Measurements from ENCODE around the gene ZNF711. TPM values are rescaled to one million over a fixed set of nuclear protein-coding genes. Genes with fewer than 3 reads are reported as not detected.
"Not testable (repeated sequence)": the region's sequence is repeated elsewhere in the genome, so short reads cannot be mapped to it uniquely, and the experiment has no call there.

ZNF711 gene
- total RNA-seq: 1 to 10 TPM; 1.3 to 1.5 TPM

DNA sequence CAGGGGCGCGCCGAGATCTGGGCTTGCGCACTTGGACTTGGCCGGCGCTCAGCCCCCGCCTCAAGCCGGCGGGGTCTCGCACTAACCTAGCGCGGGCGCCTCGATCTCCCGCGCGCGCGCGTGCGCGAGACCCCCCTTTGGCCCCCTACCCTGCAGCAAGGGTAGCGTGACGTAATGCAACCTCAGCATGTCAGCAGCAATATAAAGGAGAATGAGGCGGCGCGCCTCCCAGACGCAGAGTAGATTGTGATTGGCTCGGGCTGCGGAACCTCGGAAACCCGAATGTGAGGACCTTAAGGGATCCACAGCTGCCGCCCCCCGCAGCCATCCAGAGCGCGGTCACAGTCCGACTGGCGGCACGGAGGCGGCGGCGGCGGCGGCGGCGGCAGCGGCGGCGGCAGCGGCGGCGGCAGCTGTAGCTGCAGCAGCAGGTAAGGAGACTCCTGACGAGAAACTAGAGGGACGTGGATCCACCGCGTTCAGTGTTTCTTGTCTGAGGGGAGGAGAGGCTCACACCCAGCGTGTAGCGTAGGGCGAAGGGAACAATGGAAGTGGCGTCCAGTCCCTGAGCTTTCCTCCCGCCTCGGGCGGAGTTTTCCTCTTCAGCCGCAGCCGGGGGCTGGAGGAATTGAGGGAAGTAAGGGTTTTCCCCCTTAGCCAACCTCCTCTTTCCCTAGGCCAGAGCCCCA is at the start of gene ZNF711, which contains the start of gene SATL1:
Gene ZNF711 (plus strand): TSS at position 231 of the 689 bp plus-strand sequence. CDS start 3,582 bp downstream, outside the sequence.
Gene SATL1 (minus strand): TSS at position 19 of the 689 bp plus-strand sequence. CDS start 134,811 bp downstream, outside the sequence.
- H3K9me3 Mint-ChIP-seq: no peaks in the 10 kb centered on the region

DNA sequence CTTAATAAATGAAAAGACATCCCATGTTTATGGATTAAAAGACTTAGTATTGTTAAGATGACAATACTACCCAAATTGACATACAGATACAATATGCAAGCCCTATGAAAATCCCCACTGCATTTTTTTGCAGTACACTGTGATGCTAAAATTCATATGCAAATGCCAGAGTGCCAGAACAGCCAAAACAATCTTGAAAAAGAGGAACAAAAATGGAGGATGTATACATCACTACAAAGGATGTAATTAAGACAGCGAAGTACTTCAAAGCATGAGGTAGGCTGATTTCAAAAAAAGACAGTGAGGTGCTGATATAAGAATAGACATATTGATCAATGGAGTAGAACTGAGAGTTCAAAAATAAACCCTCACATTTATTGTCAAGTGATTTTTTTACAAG is 47.5 kb upstream of the ZNF711 start:
- no peaks in the 10 kb centered on the region for H3K36me3 Mint-ChIP-seq
- no peak overlapping the region for H3K4me3 Mint-ChIP-seq
- H3K27me3 Mint-ChIP-seq: no peaks in the 10 kb centered on the region
- H3K4me1 Mint-ChIP-seq: no peaks in the 10 kb centered on the region
- H3K9me3 Mint-ChIP-seq: no peaks in the 10 kb centered on the region
- no peak for DNase-seq
- H3K27ac Mint-ChIP-seq: no peak overlapping the region

More for the DNA sequence above, at the start of gene ZNF711, which contains the start of gene SATL1:
- Mint-ChIP-seq H3K36me3 (no peaks in the 10 kb centered on the region), H3K27me3 (peaks cover 4% of the 10 kb centered on the region), H3K4me1 (peaks cover 3% of the 10 kb centered on the region), H3K4me3 (peak within 1 kb of the TSS; percentile 91), H3K27ac (peak within 1 kb of the TSS; percentile 54)
- peak; percentile 29 for DNase-seq

DNA sequence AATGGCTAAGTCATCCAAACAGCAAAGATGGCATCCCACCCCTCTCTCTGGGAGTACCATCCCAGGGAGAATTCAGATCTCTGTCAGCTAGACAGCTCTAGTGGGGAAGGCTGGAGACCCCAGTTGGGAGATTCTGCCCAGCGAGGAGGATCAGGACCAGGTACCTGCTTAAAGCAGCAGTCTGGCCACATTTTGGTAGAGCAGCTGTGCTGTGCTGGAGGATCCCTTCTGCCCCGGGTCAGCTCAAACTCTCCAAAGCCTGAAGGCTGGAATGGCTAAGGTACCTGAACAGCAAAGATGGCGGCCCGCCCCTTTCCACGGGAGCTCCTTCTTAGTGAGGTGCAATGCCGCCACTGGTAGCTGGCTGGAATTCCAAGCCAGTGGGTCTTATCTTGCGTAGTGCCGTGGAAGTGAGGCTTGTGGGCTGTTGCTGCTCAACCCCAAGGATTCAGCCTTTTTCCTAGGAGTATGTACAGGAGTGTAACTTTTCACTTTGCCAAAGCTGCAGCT is 40.3 kb upstream of the ZNF711 start:
- no peaks in the 10 kb centered on the region for H3K27me3 Mint-ChIP-seq
- H3K4me1 Mint-ChIP-seq: no peaks in the 10 kb centered on the region
- H3K4me3 Mint-ChIP-seq: no peak overlapping the region
- DNase-seq: no peak
- no peaks in the 10 kb centered on the region for H3K36me3 Mint-ChIP-seq
- no peak overlapping the region for H3K27ac Mint-ChIP-seq
- no peaks in the 10 kb centered on the region for H3K9me3 Mint-ChIP-seq

DNA sequence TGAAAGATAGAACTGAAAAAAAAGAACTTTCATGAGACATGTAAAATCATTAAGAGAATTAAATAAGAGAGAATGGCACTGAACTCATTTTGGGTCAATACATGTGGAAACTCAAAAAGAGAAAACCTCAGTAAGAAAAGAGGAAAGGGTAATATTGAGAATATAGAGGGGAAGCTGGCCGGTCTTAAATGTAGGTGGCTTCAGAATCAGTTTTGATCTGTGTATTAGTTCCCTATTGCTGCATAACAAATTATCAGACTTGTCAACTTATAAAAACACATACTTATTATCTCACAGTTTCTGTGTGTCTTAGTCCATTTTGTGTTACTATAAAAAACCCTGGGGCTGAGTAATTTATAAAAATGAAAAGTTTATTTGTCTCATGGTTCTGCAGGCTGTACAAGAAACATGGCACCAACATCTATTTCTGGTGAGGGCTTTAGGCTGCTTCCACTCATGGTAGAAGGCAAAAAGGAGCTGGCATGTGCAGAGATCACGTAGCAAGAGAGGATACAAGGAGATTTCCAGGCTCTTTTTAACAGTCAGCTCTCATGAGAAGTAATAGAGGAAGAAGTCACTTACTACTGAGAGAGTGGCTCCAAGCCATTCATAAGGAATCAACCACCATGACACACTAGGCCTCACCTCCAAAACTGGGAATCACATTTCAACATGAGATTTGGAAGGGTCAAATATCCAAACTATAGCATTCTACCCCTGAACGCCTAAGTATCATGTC is 29.8 kb upstream of the ZNF711 start:
- Mint-ChIP-seq H3K36me3 (no peaks in the 10 kb centered on the region), H3K9me3 (no peaks in the 10 kb centered on the region)

DNA sequence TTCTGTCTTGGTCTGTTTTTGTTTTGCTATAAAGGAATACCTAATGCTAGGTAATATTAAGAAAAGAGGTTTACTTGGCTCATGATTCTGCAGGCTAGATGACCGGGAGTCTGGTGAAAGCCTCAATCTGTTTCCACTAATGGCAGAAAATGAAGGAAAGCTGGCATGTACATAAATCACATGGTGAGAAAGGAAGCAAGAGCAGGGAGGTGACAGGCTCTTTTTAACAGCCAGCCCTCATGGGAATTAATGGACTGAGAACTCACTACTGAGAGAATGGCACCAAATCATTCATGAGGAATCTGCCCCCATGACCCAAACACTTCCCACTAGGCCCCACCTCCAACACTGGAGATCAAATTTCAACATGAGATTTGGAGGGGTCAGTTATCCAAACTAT is 27.8 kb upstream of the ZNF711 start:
- Mint-ChIP-seq H3K4me3 (no peak overlapping the region), H3K27ac (no peak overlapping the region), H3K27me3 (no peaks in the 10 kb centered on the region), H3K4me1 (no peaks in the 10 kb centered on the region), H3K9me3 (no peaks in the 10 kb centered on the region), H3K36me3 (no peaks in the 10 kb centered on the region)
- no peak for DNase-seq

More for the DNA sequence above, 29.8 kb upstream of the ZNF711 start:
- DNase-seq: no peak
- H3K27me3 Mint-ChIP-seq: peaks cover 3% of the 10 kb centered on the region
- H3K4me3 Mint-ChIP-seq: no peak overlapping the region
- H3K4me1 Mint-ChIP-seq: no peaks in the 10 kb centered on the region
- no peak overlapping the region for H3K27ac Mint-ChIP-seq

DNA sequence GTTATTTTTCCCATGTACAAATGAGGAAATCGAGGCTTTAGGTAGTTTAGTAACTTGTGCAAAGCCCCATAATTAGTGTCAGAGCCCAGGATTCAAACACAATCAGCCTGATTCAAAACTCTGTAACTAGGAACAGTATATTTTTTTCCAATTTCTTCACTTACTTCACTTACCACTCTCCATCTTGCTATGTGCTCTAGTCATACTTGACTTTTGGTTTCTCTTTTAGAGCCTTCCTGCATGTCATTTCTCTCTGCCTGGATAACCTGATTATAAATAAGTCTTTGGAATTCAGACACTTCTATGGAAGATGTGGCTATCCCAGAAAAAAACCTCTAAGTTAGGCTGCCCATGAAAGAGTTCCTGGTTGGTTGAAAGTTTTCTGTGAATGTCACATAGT is 22.4 kb upstream of the ZNF711 start:
- no peak overlapping the region for H3K4me3 Mint-ChIP-seq
- no peaks in the 10 kb centered on the region for H3K36me3 Mint-ChIP-seq
- H3K9me3 Mint-ChIP-seq: no peaks in the 10 kb centered on the region
- H3K27me3 Mint-ChIP-seq: no peaks in the 10 kb centered on the region
- DNase-seq: no peak
- H3K27ac Mint-ChIP-seq: no peak overlapping the region
- H3K4me1 Mint-ChIP-seq: no peaks in the 10 kb centered on the region

DNA sequence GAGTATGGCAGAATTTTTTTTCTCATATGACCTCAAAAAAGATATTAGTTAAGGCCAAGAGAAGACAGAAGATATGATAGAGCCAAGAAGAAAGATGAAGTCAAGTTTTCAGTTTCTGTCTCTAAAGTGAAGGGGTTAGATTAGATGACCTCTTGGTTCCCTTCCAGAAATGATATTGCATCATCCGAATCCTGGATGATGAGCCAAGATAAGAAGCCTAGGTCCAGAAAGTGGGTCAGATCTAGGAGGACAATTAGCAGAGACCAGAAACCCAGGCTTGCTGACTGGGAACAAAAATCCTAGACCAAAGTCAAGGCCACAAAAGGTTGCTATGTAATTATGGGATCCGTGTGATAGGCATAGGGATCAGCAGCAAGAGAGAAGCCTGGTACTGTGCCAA is 20.4 kb upstream of the ZNF711 start:
- H3K36me3 Mint-ChIP-seq: no peaks in the 10 kb centered on the region
- H3K9me3 Mint-ChIP-seq: no peaks in the 10 kb centered on the region
- H3K4me3 Mint-ChIP-seq: no peak overlapping the region
- DNase-seq: no peak
- H3K27ac Mint-ChIP-seq: no peak overlapping the region
- H3K4me1 Mint-ChIP-seq: no peaks in the 10 kb centered on the region
- no peaks in the 10 kb centered on the region for H3K27me3 Mint-ChIP-seq

DNA sequence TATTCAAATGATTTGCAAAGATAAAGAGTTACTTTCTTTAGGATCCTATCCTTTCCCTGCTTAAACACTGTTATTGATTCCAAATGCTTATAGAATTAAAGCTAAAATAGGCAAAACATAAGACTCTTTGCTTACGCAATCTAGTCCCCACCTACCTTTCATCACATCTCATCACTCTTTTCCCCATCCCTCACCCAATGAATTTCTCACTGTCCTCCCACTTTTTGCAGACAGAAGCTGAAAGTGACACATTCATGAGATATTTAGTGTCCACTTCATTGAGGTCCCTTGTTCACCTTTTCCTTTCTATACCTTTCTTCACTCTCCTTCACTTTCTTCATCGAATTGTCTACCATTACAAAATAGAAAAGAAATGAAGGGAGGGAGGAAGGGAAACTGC is 636 bp upstream of the ZNF711 start:
- peaks cover 4% of the 10 kb centered on the region for H3K27me3 Mint-ChIP-seq
- DNase-seq: no peak
- H3K4me1 Mint-ChIP-seq: peaks cover 3% of the 10 kb centered on the region
- H3K4me3 Mint-ChIP-seq: peak overlapping the region; percentile 50
- no peaks in the 10 kb centered on the region for H3K9me3 Mint-ChIP-seq
- H3K36me3 Mint-ChIP-seq: no peaks in the 10 kb centered on the region
- no peak overlapping the region for H3K27ac Mint-ChIP-seq

DNA sequence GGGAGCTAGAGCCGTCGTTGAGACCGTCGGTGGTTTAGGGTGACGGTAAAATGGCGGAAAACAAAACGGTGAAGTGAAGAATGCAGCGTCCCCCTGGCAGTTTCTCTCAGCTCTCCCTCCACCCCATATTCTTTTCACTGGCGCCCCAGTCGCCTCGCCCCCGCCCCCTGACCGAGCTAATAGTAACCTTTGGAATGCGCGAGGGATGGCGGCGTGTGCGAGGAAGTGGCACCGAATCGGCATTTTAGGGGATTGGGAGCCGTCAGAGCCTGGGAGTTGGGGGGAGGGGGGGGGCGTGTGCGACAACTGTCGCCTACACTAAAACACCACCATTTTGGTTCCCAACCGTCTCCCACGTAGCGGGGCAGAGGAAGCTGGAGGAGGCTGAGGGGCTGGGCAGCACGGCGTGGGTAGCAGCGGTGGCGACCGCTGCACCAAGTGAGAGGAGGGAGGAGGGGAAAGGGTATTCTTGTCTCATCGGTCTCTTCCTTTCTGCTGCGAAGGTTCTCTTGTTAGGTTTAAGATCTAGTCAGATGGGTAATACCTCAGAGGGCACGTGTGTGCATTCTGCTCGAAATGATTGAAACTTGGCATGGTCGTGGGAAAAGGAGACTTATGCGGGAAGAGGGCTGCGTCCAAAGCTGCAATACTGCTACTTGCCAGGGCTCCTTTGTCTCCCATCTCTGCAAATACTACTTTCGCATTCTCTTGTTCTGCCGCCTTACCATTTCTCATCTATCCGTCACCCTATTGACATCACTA is 840 bp downstream of the ZNF711 start:
- no peaks in the 10 kb centered on the region for H3K9me3 Mint-ChIP-seq
- peak overlapping the region; percentile 54 for H3K27ac Mint-ChIP-seq
- peak overlapping the region; percentile 91 for H3K4me3 Mint-ChIP-seq
- peak; percentile 2 for DNase-seq
- H3K36me3 Mint-ChIP-seq: no peaks in the 10 kb centered on the region
- peaks cover 4% of the 10 kb centered on the region for H3K27me3 Mint-ChIP-seq
- H3K4me1 Mint-ChIP-seq: peaks cover 3% of the 10 kb centered on the region

DNA sequence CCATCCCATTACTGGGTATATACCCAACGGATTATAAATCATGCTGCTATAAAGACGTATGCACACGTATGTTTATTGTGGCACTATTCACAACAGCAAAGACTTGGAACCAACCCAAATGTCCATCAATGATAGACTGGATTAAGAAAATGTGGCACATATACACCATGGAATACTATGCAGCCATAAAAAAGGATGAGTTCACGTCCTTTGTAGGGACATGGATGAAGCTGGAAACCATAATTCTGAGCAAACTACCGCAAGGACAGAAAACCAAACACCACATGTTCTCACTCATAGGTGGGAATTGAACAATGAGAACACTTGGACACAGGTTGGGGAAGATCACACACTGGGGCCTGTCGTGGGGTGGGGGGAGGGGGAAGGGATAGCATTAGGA is 41.5 kb downstream of the ZNF711 start:
- H3K4me1 Mint-ChIP-seq, H3K4me3 Mint-ChIP-seq, H3K27ac Mint-ChIP-seq, H3K27me3 Mint-ChIP-seq, H3K36me3 Mint-ChIP-seq, DNase-seq, H3K9me3 Mint-ChIP-seq: not testable (repeated sequence)

DNA sequence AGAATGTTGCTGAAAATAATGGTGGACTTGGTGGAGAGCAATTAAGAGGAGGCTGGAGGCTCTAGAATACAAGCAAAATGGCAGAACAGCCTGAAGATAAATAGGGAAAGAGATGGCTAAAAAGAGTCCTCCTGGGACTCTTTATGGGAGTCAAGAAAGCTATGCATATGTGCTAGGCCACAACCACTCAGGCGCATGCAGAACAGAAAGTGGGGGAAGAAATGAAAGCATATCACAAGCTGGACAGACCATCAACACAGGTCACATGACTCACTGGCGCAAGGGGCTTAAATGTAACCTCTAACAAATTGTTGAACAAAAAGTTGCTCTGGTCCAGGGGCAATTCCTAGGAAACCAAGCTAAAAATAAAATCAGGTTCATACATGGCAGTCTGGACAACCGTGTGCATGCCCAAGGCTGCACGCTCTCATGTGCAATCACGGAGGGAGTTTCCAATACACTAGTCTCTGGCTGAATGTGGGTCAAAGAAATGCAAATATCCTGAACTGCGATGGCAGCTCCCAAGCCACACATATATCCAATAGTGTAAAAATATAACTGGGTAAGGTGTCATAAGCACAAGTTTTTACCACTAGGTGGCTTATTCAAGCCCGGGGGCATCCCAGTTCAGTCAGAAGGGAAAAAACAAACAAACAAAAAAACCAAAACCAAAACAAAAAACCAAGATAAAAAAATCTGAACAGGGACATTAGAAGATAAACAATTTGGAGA is 45.4 kb downstream of the ZNF711 start:
- DNase-seq: no peak
- no peaks in the 10 kb centered on the region for H3K36me3 Mint-ChIP-seq
- no peak overlapping the region for H3K4me3 Mint-ChIP-seq
- peaks cover 5% of the 10 kb centered on the region for H3K9me3 Mint-ChIP-seq
- H3K27ac Mint-ChIP-seq: no peak overlapping the region
- H3K27me3 Mint-ChIP-seq: no peaks in the 10 kb centered on the region
- no peaks in the 10 kb centered on the region for H3K4me1 Mint-ChIP-seq

DNA sequence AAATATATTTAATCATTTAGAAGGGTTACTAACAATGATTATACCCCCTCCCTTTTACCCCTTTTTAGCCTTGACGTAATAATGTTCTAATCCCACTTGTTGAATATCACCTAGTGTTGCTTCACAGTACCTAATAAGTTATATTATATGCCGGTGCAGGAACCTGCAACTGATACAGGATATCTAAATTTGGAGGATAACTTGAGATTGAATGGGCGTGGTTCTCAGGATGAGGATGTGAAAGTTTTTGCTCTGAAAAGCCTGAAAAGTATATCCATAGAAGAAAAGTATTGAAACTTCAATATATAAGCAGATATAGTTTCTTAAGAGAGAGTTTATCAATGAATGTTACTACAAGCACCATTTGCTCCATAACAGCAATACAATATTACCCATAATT is 59.8 kb downstream of the ZNF711 start:
- H3K36me3 Mint-ChIP-seq: no peaks in the 10 kb centered on the region

DNA sequence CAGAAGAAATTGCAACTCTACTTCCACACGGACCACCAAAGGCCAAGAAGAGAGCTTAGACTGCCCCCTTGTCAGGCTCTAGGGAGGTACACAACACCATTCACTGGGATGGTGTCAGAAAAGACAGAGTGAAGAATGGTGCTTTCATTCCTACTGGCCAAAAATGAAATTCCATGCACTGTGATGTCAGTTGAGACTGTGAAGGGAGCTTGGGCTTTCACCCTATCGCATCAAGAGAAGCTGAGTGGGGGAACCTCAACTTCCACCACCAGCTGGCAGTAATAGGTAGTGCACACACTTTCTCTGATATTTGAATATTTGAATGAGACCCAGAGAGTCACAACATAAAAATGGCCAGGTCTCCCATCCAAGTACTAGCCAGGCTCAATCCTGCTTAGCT is 65.9 kb downstream of the ZNF711 start:
- H3K4me3 Mint-ChIP-seq: no peak overlapping the region
- no peaks in the 10 kb centered on the region for H3K9me3 Mint-ChIP-seq
- DNase-seq: no peak
- no peak overlapping the region for H3K27ac Mint-ChIP-seq
- H3K4me1 Mint-ChIP-seq: no peaks in the 10 kb centered on the region
- no peaks in the 10 kb centered on the region for H3K36me3 Mint-ChIP-seq
- no peaks in the 10 kb centered on the region for H3K27me3 Mint-ChIP-seq

More for the DNA sequence above, 59.8 kb downstream of the ZNF711 start:
- H3K9me3 Mint-ChIP-seq: no peaks in the 10 kb centered on the region
- no peak overlapping the region for H3K27ac Mint-ChIP-seq
- DNase-seq: no peak
- H3K4me1 Mint-ChIP-seq: no peaks in the 10 kb centered on the region
- H3K4me3 Mint-ChIP-seq: no peak overlapping the region
- no peaks in the 10 kb centered on the region for H3K27me3 Mint-ChIP-seq

DNA sequence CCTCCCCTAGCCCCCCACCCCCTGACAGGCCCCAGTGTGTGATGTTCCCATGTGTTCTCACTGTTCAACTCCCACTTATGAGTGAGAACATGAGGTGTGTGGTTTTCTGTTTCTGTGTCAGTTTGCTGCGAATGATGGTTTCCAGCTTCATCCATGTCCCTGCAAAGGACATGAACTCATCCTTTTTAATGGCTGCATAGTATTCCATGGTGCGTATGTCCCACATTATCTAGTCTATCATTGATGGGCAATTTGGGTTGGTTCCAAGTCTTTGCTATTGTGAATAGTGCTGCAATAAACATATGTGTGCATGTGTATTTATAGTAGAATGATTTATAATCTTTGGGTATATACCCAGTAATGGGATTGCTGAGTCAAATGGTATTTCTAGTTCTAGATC is 67.6 kb downstream of the ZNF711 start:
- H3K4me3 Mint-ChIP-seq, H3K36me3 Mint-ChIP-seq: not testable (repeated sequence)

More for the DNA sequence above, 67.6 kb downstream of the ZNF711 start:
- H3K27me3 Mint-ChIP-seq, H3K27ac Mint-ChIP-seq, H3K9me3 Mint-ChIP-seq, H3K4me1 Mint-ChIP-seq, DNase-seq: not testable (repeated sequence)
